HG02798 (cell line): ENCODE measurements around the gene COL5A3.
"Not testable (repeated sequence)": the region's sequence is repeated elsewhere in the genome, so short reads cannot be mapped to it uniquely, and the experiment has no call there.

Source experiments
- ATAC-seq: cut with Tn5 transposase; IDR thresholded peaks from one replicate; pipeline ENCODE4 v1.9.1; 2021; ENCODE audit warnings: mild to moderate bottlenecking; ENCODE audit not compliant: unreplicated experiment, poor library complexity

The COL5A3 gene

GRCh38 chr19:10010247-10010691 lies at the start of gene COL5A3:
Gene COL5A3 (minus strand): TSS chr19:10010504. CDS start chr19:10010385, 119 bp downstream.
- no peak for ATAC-seq

GRCh38 chr19:10052602-10053360 lies 42.5 kb upstream of the COL5A3 start:
- ATAC-seq, result no peak

- ATAC-seq, result no peak
These were observed 39.3 kb upstream of the COL5A3 start for GRCh38 chr19:10049626-10050025.

GRCh38 chr19:10045371-10045770 lies 35.1 kb upstream of the COL5A3 start:
- no peak for ATAC-seq

GRCh38 chr19:10044390-10044789 lies 34.1 kb upstream of the COL5A3 start:
- no peak for ATAC-seq

GRCh38 chr19:10043286-10043927 lies 33.1 kb upstream of the COL5A3 start:
- ATAC-seq, result no peak

GRCh38 chr19:10037809-10038208 lies 27.5 kb upstream of the COL5A3 start:
- no peak for ATAC-seq

GRCh38 chr19:10037367-10037766 lies 27.1 kb upstream of the COL5A3 start:
- no peak for ATAC-seq

- ATAC-seq, result no peak
These were observed 26.3 kb upstream of the COL5A3 start for GRCh38 chr19:10036601-10037071.

- ATAC-seq, result no peak
These were observed 23.3 kb upstream of the COL5A3 start for GRCh38 chr19:10033614-10034013.

- ATAC-seq, result peak; percentile 69
These were observed 17.1 kb upstream of the COL5A3 start for GRCh38 chr19:10027158-10027997.

GRCh38 chr19:10026744-10027143 lies 16.4 kb upstream of the COL5A3 start:
- no peak for ATAC-seq

GRCh38 chr19:10023096-10023495 lies 12.8 kb upstream of the COL5A3 start:
- not testable (repeated sequence) for ATAC-seq

- ATAC-seq, result no peak
These were observed 11.6 kb upstream of the COL5A3 start for GRCh38 chr19:10021863-10022262.

GRCh38 chr19:10021446-10021845 lies 11.1 kb upstream of the COL5A3 start:
- ATAC-seq, result no peak

GRCh38 chr19:10020851-10021250 lies 10.5 kb upstream of the COL5A3 start:
- no peak for ATAC-seq

GRCh38 chr19:10019246-10019645 lies 8.9 kb upstream of the COL5A3 start:
- ATAC-seq, result no peak

- ATAC-seq, result no peak
These were observed 8.5 kb upstream of the COL5A3 start for GRCh38 chr19:10018786-10019185.

- no peak for ATAC-seq
These were observed 8.0 kb upstream of the COL5A3 start for GRCh38 chr19:10018263-10018662.

GRCh38 chr19:10013834-10014618 lies 3.7 kb upstream of the COL5A3 start:
- ATAC-seq, result no peak
